Prostate gland (tissue), 2 donors: ENCODE data around the gene FTHL17. TPM values are rescaled to one million over a fixed set of nuclear protein-coding genes. Genes with fewer than 3 reads are reported as not detected.

Experiments
- DNase-seq: peaks from one replicate; pipeline ENCODE4 v3.0.0-alpha.2; 2019; ENCODE audit warnings: low spot score
- H3K27ac ChIP-seq, 2 donors: fragments of 200-600 bp; sonication (generic); 2 replicates each; pipeline ENCODE4 v1.5.1; 2017 to 2019
- H3K27me3 ChIP-seq: fragments of 200-600 bp; sonication (generic); replicated peaks from 2 replicates; pipeline ENCODE4 v1.5.1; 2019; ENCODE audit not compliant: insufficient read depth
- H3K36me3 ChIP-seq, 2 donors: fragments of 200-600 bp; sonication (generic); 1 replicate in 1 of 2; 2 replicates in 1 of 2; pipeline versions ENCODE4 v1.5.1 to v1.8.1; 2017 to 2019
- H3K4me1 ChIP-seq: fragments of 200-600 bp; sonication (generic); replicated peaks from 2 replicates; pipeline ENCODE4 v1.5.1; 2019
- H3K4me3 ChIP-seq, 2 donors: fragments of 200-600 bp; sonication (generic); 2 replicates each; pipeline ENCODE4 v1.5.1; 2017 to 2019
- H3K9me3 ChIP-seq: fragments of 200-600 bp; sonication (generic); 2 replicates; pipeline ENCODE4 v1.5.1; 2017
- CTCF ChIP-seq, 4 experiments: fragments of 200-600 bp in 2 of 4; fragments of 450-650 bp in 2 of 4; sonication (generic) in 2 of 4; IDR thresholded peaks; 1 replicate in 3 of 4; 2 replicates in 1 of 4; pipeline ENCODE4 v1.5.1; 2016 to 2019; ENCODE audit warnings: antibody characterized with exemption in 4 of 4, mild to moderate bottlenecking in 2 of 4, moderate library complexity in 2 of 4
- POLR2A ChIP-seq: fragments of 450-650 bp; IDR thresholded peaks from one replicate; pipeline ENCODE4 v1.6.1; 2016; ENCODE audit warnings: antibody characterized with exemption, mild to moderate bottlenecking
- POLR2AphosphoS5 ChIP-seq: sonication (generic); formaldehyde crosslinking; IDR thresholded peaks from one replicate; pipeline ENCODE4 v1.6.1; 2017; ENCODE audit warnings: antibody characterized with exemption
- WGBS: methylation state at CpG from one replicate; pipeline ENCODE4 v1.1.5; 2018; 5-methylcytosine and 5-hydroxymethylcytosine counted together
- intact Hi-C: fragments of 100-400 bp; cut with DNase I; formaldehyde crosslinking; loops from one replicate; pipeline ENCODE4 v1.14.2; 2022
- total RNA-seq, 2 donors: library from RNA; depleted of rRNA; stranded (reverse); fragments of >200 nt; gene quantifications; one replicate each; pipeline ENCODE4 v1.1.0, GENCODE V29; 2016

FTHL17 gene
- total RNA-seq, 2 donors from 2014 or later, result 2.8 TPM; not detected in 1

- intact Hi-C loops, result no loop called here
- WGBS, result 92% methylated on average over 1 of the region's 1 CpG
- Histone ChIP-seq H3K36me3 (no peaks in the 10 kb centered on the region), H3K27me3 (no peaks in the 10 kb centered on the region), H3K4me1 (no peaks in the 10 kb centered on the region), H3K4me3 (no peak overlapping the region), H3K9me3 (no peaks in the 10 kb centered on the region), H3K27ac (no peak overlapping the region)
- TF ChIP-seq CTCF (IDR thresholded peaks at IDR 0.05), result no peak
- no peak for TF ChIP-seq POLR2AphosphoS5
- no peak for TF ChIP-seq POLR2A
- DNase-seq, result no peak
Measured at GRCh38 chrX:31063114-31063513, 8.7 kb downstream of the FTHL17 start.

- H3K27me3 ChIP-seq, result no peaks in the 10 kb centered on the region
- DNase-seq, result no peak
- no peak overlapping the region for H3K27ac ChIP-seq
- no peaks in the 10 kb centered on the region for H3K9me3 ChIP-seq
- intact Hi-C loops, result no loop called here
- TF ChIP-seq POLR2AphosphoS5 (no peak), POLR2A (no peak), CTCF (IDR thresholded peaks at IDR 0.05) (no peak)
- H3K4me3 ChIP-seq, result no peak overlapping the region
- no peaks in the 10 kb centered on the region for H3K4me1 ChIP-seq
- 57% methylated on average over 1 of the region's 3 CpGs for WGBS
- no peaks in the 10 kb centered on the region for H3K36me3 ChIP-seq
Measured at GRCh38 chrX:31061091-31061490, 10.8 kb downstream of the FTHL17 start.

- TF ChIP-seq CTCF (IDR thresholded peaks at IDR 0.05) (no peak), POLR2AphosphoS5 (no peak), POLR2A (no peak)
- WGBS, result 53% methylated on average over 4 of the region's 4 CpGs
- Histone ChIP-seq H3K9me3 (no peaks in the 10 kb centered on the region), H3K27ac (no peak overlapping the region), H3K36me3 (no peaks in the 10 kb centered on the region), H3K4me1 (no peaks in the 10 kb centered on the region), H3K27me3 (no peaks in the 10 kb centered on the region), H3K4me3 (no peak overlapping the region)
- intact Hi-C loops, result no loop called here
- no peak for DNase-seq
Measured at GRCh38 chrX:31060016-31060415, 11.8 kb downstream of the FTHL17 start.

GRCh38 chrX:31058284-31058683, 13.6 kb downstream of the FTHL17 start:
- Histone ChIP-seq H3K4me1 (no peaks in the 10 kb centered on the region), H3K27ac (no peak overlapping the region), H3K27me3 (no peaks in the 10 kb centered on the region), H3K4me3 (no peak overlapping the region), H3K36me3 (no peaks in the 10 kb centered on the region), H3K9me3 (no peaks in the 10 kb centered on the region)
- DNase-seq, result no peak
- WGBS, result 71% methylated on average over 7 of the region's 7 CpGs
- intact Hi-C loops, result no loop called here
- TF ChIP-seq POLR2A (no peak), CTCF (IDR thresholded peaks at IDR 0.05) (no peak), POLR2AphosphoS5 (no peak)

- WGBS, result 98% methylated on average over 4 of the region's 4 CpGs
- Histone ChIP-seq H3K9me3 (no peaks in the 10 kb centered on the region), H3K4me3 (no peak overlapping the region), H3K27me3 (no peaks in the 10 kb centered on the region), H3K27ac (no peak overlapping the region), H3K36me3 (no peaks in the 10 kb centered on the region), H3K4me1 (no peaks in the 10 kb centered on the region)
- TF ChIP-seq POLR2A (no peak), POLR2AphosphoS5 (no peak), CTCF (IDR thresholded peaks at IDR 0.05) (no peak)
- intact Hi-C loops, result no loop called here
- DNase-seq, result no peak
Measured at GRCh38 chrX:31057691-31058090, 14.2 kb downstream of the FTHL17 start.
